Superior temporal gyrus (tissue), 1 donor: Measurements from ENCODE around the gene LMBRD1.
A peak's percentile ranks its signal among the peaks of the same experiment; 100 is the strongest.
"Not testable (repeated sequence)": the region's sequence is repeated elsewhere in the genome, so short reads cannot be mapped to it uniquely, and the experiment has no call there.

ENCODE experiments used
- DNase-seq: peaks from one replicate; pipeline ENCODE4 v3.0.0-alpha.2; 2016; ENCODE audit errors: extremely low spot score

LMBRD1 gene

GRCh38 chr6:69756366-69756765 is 40.4 kb downstream of the LMBRD1 start:
- no peak for DNase-seq

DNA sequence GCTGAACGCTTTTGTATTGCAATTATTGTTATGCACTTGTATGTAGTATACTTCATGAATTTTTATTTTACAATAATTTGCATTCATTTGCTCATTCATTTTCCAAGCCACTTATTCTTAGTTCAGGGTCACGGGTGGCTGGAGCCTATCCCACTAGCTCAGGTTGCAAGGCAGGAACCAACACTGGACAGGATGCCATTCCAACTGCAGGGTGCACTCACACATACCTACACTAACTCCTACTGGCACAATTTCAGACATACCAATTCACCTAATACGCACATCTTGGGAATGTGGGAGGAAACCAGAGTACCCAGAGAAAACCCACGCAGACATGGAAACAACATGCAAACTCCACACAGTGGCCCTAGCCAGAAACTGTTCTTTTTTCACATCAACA is 61.8 kb downstream of the LMBRD1 start:
- no peak for DNase-seq

- peak; percentile 67 for DNase-seq
These were observed 64.2 kb downstream of the LMBRD1 start for GRCh38 chr6:69732640-69733039.

- no peak for DNase-seq
These were observed 64.8 kb downstream of the LMBRD1 start for GRCh38 chr6:69732045-69732444.

DNA sequence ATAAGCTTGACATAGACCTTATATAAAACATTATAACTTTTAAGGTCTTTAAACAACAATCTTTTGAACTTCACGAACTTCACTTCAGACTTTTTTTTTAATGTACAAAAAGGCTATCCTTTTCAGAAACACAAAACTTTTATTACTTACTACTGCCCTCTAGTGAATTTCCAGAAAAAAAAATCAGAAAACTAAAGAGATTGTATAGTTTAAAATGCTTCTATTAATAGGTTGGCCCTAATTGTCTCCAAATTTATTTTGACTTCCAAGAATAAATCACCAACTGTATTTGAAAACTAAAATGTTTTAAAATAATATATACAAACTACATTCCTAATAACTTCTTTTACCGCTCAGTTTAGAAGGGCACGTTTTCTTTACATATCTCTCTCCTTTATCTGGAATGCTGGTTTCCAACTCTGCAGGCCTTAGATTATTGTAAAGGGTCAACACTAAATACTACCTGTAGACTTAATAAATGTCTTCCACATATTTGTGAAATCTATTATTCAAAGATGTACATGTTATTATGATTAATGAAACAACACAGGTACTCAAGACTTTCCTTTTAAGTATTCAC is 66.8 kb downstream of the LMBRD1 start:
- DNase-seq: peak; percentile 64

DNA sequence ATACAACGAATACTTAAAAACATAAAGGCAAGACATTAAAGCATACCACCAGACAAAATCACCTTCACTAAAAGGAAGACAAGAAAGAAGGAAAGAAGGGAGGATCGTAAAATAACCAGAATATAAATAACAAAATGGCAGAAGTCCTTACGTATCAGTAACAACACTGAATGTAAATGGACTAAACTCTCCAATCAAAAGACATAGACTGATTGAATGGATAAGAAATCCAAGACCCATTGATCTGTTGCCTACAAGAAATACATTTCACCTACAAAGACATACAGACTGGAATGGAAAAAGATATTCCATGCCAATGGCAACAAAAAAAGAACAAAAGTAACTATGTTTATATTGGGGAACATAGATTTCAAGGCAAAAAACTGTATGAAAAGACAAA is 74.1 kb downstream of the LMBRD1 start:
- DNase-seq: no peak

DNA sequence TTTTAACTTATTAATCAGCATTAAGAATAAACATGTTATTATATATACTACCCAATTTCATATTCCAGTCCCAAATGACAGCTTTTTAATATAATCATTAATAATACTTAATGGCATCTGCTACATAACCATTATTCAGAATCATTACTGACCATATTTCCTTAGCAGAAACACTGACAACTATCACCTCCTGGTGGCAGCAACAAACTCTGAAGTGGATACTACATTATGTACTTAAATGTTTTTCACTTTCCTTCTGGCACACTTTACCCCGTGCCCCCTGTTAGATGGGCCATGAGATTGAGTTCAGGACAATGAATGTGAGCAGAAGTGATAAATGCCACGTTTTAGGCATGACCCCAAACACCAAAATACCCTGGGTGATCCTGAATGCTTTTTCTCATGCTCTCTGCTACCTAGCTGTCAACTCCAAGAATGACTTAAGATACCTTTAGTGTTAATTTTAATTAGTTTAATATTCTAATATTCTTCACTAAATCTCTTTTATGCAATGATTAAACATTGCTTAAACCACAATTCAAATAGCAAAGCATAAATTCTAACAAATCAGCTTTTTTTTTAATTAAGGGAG is 77.1 kb downstream of the LMBRD1 start:
- no peak for DNase-seq

GRCh38 chr6:69706724-69707123 is 90.1 kb downstream of the LMBRD1 start:
- DNase-seq: no peak

- no peak for DNase-seq
These were observed 90.9 kb downstream of the LMBRD1 start for GRCh38 chr6:69705954-69706353.

DNA sequence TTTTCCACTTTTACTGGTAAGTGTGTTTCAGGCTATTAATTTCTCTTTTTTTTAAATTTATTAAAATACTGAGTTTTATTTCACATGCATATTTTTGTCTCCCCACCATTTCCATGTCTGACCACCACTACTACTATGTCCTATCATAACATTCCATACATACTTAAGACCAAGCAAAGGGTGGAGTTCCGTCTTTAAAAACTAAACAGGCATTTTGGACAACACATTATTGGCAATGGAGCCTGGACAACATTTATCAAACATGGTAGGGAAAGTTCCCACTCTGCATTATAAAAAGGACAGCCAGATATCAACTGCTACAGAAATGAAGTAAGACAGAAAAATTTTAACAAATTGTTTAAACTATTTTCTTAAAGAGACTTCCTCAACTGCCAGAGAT is 91.9 kb downstream of the LMBRD1 start:
- DNase-seq: no peak

DNA sequence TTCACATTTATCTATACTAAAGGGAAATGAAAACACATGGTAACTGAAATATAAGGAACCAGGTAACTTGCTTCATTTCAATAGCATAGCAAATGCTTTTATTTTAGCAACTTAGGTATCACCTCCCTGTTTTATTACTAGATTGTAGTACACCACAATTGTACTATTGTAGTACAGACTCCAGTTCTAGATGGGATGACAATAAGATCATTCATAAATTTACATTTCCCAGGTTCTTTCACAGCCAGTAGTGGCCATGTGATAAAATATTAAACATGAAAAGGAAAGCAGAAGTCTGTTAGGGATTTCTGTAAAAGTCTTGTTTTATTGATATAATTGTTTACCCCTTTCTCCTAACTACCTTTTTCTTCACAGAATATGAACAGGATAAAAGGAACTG is 97.2 kb downstream of the LMBRD1 start:
- no peak for DNase-seq

- DNase-seq: no peak
These were observed 100.5 kb downstream of the LMBRD1 start for GRCh38 chr6:69696273-69696672.

DNA sequence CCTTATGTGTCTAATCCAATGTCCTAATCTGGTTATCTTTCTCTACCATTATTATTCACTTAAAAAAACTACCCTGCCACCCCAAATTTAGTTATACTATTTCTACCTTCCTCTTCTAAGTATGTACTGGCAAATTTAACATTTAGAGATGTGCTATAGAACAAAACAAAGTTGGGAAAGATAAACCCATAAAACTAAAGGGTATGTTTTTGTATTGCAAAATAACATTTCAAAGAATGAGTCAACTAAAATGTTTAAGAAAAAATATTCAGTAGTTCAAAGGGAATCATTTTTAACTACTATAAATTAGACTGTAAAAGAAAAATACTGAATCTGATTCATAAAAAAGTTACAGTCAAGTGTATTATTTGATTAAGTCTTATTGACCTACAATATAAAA is 103.0 kb downstream of the LMBRD1 start:
- DNase-seq: no peak

GRCh38 chr6:69690986-69691385 is 105.8 kb downstream of the LMBRD1 start:
- no peak for DNase-seq

DNA sequence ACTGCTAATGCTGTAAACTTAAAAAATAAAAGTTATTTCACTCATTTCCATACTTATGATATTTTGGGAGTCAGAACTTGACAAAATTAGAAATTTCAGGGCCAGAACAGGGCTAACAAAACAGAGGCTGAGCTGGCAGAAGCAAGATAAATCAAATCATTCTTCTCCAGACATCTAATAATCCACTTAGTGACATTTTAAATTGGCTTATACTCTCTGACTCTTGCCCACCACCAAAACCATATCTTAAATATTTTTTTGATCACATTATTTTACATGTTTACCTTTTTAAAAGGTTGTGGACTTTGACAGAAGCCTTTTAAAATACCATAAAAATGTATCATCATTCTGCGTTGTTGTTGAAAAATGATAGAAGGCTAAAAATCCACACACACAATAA is 116.5 kb downstream of the LMBRD1 start:
- DNase-seq: no peak

- DNase-seq: no peak
These were observed 123.5 kb downstream of the LMBRD1 start for GRCh38 chr6:69673298-69673697.

DNA sequence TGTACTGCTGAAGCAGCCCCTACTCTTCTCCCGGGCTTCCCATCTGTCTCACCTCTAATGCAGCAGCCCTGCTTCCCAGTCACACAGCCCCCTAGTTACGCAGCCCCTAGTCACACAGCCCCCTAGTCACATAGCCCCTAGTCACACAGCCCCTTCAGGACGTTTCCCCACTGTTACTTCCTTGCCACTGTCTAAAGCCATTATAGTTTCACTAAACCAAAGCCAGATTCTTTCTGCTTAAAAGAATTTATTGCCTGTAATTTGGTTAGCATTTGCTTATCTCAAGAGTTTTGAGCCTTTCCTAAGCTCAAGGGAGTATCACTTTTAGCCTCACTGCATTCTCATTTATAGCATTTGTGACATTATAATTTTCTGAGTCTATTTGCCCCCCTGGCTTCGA is 127.9 kb downstream of the LMBRD1 start:
- no peak for DNase-seq

- not testable (repeated sequence) for DNase-seq
These were observed 130.0 kb downstream of the LMBRD1 start for GRCh38 chr6:69666779-69667178.

- no peak for DNase-seq
These were observed 131.4 kb downstream of the LMBRD1 start for GRCh38 chr6:69665437-69665836.

DNA sequence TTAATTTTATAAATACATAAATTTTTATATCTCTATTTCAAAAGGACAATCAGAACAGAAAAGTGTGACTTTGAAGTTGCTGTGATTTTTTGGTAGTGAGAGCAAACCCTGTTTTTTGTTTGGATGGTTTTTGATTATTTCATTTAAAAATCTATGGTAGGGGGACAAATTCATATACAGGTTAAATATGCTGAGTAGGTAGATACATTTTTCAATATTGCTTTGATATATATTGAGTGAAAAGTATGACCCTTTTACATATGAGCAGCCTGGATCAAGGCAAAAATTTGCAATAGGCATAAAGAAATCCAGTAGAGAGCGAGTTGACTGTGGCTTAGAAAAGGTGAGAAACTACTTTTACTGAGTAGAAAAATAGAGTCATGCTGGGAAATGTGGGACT is 132.3 kb downstream of the LMBRD1 start:
- DNase-seq: no peak

DNA sequence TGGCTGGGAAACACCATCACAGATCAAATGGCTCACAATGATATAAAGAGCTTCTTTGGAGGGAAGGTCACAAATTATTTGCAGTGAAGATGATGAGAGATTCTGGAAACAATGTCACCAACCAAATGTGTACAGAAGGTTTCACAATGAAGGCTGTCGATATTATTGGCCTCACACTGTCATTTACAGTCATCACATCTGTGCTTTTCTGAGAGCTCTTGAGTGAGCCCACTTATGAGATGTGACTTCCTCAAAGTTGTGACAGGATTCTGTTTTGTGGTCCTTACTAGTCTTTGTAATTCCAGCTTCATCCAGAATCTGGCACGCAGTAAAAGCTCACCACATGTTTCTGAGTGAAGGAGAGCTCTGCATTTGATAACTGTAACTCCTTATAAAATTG is 133.6 kb downstream of the LMBRD1 start:
- no peak for DNase-seq

DNA sequence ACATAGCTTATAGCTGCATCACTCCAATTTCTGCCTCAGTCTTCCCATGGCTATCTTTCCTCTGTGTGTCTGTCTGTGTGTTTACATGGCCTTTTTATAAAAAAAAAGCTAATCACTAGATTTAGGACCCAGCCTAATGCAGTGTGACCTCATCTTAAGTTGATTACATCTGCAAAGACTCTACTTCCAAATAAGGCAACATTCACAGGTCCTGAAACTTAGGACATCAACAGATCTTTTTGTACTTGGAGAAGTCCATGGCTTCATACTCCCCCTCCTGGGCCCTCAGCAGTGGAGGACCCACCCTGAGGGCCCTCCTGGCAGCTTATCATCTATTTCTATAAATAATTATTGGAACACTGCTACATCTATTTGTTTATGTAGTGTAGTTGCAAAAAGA is 146.1 kb downstream of the LMBRD1 start:
- DNase-seq: no peak

DNA sequence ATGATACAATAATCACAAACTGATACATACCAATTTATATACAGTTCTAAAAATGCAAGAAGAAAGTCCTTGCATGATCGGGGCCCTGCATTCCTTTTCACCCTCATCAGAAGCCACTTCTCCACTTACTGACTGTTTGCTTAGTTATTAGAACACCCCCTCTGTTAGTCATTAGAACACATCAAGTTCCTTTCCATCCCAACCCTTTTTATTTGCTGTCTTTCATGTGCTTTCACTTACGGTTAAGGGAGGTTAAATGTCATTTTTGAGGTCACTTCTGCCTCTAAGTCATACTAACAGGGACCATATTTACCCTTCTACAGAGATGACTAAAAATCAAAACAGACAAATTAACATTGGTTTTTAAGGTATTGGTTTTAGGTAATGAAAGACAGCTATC is 149.1 kb downstream of the LMBRD1 start:
- DNase-seq: no peak

- no peak for DNase-seq
These were observed 153.1 kb downstream of the LMBRD1 start for GRCh38 chr6:69643688-69644087.
